Neural cell (in vitro differentiated cells): ENCODE measurements around the gene POLD1. TPM values are rescaled to one million over a fixed set of nuclear protein-coding genes. Genes with fewer than 3 reads are reported as not detected.

Experiments
- H2AFZ ChIP-seq: fragments of 200-600, 300-800 bp; sonication (generic), shearing (Covaris generic); 2 replicates; pipeline ENCODE4 v1.6.0; 2014; ENCODE audit warnings: low read depth, mild to moderate bottlenecking, antibody characterized with exemption, low read length, moderate library complexity
- H3F3A ChIP-seq: fragments of 200-600 bp; shearing (Covaris generic); 2 replicates; pipeline ENCODE4 v1.6.1; 2016; ENCODE audit warnings: mild to moderate bottlenecking, moderate library complexity, mixed read lengths, antibody characterized with exemption, low read length; ENCODE audit not compliant: insufficient read depth, poor library complexity, severe bottlenecking
- H3K27ac ChIP-seq: fragments of 200-600, 300-800 bp; sonication (generic), shearing (Covaris generic); 2 replicates; pipeline ENCODE4 v1.5.1; 2014; ENCODE audit warnings: mild to moderate bottlenecking, low read length, moderate library complexity
- H3K27me3 ChIP-seq: fragments of 300-800, 200-600 bp; sonication (generic), shearing (Covaris generic); 2 replicates; pipeline ENCODE4 v1.6.0; 2014; ENCODE audit warnings: mild to moderate bottlenecking, low read depth, low read length, moderate library complexity; ENCODE audit not compliant: insufficient read depth
- H3K36me3 ChIP-seq: fragments of 300-800, 200-600 bp; sonication (generic), shearing (Covaris generic); 2 replicates; pipeline ENCODE4 v1.5.1; 2014; ENCODE audit warnings: mild to moderate bottlenecking, antibody characterized with exemption, low read length, moderate library complexity; ENCODE audit not compliant: insufficient read depth
- H3K4me2 ChIP-seq: fragments of 300-800, 200-600 bp; sonication (generic), shearing (Covaris generic); 2 replicates; pipeline ENCODE4 v1.6.0; 2014; ENCODE audit warnings: mild to moderate bottlenecking, low read length
- H3K4me3 ChIP-seq: fragments of 300-800, 200-600 bp; sonication (generic), shearing (Covaris generic); 2 replicates; pipeline ENCODE4 v1.5.1; 2014; ENCODE audit warnings: mild to moderate bottlenecking, low read length, moderate library complexity
- H3K79me2 ChIP-seq: fragments of 200-600 bp; shearing (Covaris generic); replicated peaks from 2 replicates; pipeline ENCODE4 v1.6.0; 2014; ENCODE audit warnings: mild to moderate bottlenecking, low read length, moderate library complexity; ENCODE audit not compliant: insufficient read depth
- H3K9ac ChIP-seq: fragments of 300-800, 200-600 bp; sonication (generic), shearing (Covaris generic); 2 replicates; pipeline ENCODE4 v1.6.1; 2016; ENCODE audit warnings: mild to moderate bottlenecking, low read length, mixed read lengths
- H3K9me2 ChIP-seq: fragments of 200-600 bp; shearing (Covaris generic); 2 replicates; pipeline ENCODE4 v1.6.1; 2016; ENCODE audit warnings: mild to moderate bottlenecking, low read length, mixed read lengths; ENCODE audit not compliant: insufficient read depth
- H3K9me3 ChIP-seq: fragments of 200-600, 300-800 bp; sonication (generic), shearing (Covaris generic); 2 replicates; pipeline ENCODE4 v1.6.1; 2016; ENCODE audit warnings: mild to moderate bottlenecking, mixed run types, low read length, moderate library complexity, mixed read lengths
- H4K20me1 ChIP-seq: fragments of 200-600 bp; shearing (Covaris generic); 2 replicates; pipeline ENCODE4 v1.6.1; 2016; ENCODE audit warnings: mild to moderate bottlenecking, mixed run types; ENCODE audit not compliant: insufficient read depth
- CTCF ChIP-seq: fragments of 450-650 bp; IDR thresholded peaks from 2 replicates; pipeline ENCODE4 v1.5.1; 2014; ENCODE audit warnings: antibody characterized with exemption, mild to moderate bottlenecking, moderate library complexity; ENCODE audit not compliant: poor library complexity, severe bottlenecking
- EP300 ChIP-seq: fragments of 450-650 bp; conservative IDR thresholded peaks from 2 replicates; pipeline ENCODE4 v1.6.1; 2014; ENCODE audit warnings: antibody characterized with exemption, mild to moderate bottlenecking, moderate library complexity; ENCODE audit not compliant: poor library complexity, severe bottlenecking
- EZH2 ChIP-seq: fragments of 200-600, 300-800 bp; shearing (Covaris generic), sonication (generic); IDR thresholded peaks from 2 replicates; pipeline ENCODE4 v1.6.1; 2014; ENCODE audit warnings: antibody characterized with exemption, low read length, borderline replicate concordance, mild to moderate bottlenecking; ENCODE audit not compliant: insufficient read depth, poor library complexity, severe bottlenecking
- MXI1 ChIP-seq: fragments of 450-650 bp; conservative IDR thresholded peaks from 2 replicates; pipeline ENCODE4 v1.6.1; 2014; ENCODE audit warnings: antibody characterized with exemption, mild to moderate bottlenecking; ENCODE audit not compliant: poor library complexity, severe bottlenecking
- POLR2AphosphoS5 ChIP-seq: IDR thresholded peaks from 2 replicates; pipeline ENCODE4 v1.6.1; 2012
- RAD21 ChIP-seq: fragments of 450-650 bp; conservative IDR thresholded peaks from 2 replicates; pipeline ENCODE4 v1.6.1; 2014; ENCODE audit warnings: antibody characterized with exemption, mild to moderate bottlenecking, moderate library complexity
- REST ChIP-seq: IDR thresholded peaks from 2 replicates; pipeline ENCODE4 v1.6.1; 2012; ENCODE audit warnings: borderline replicate concordance
- SMC3 ChIP-seq: fragments of 450-650 bp; conservative IDR thresholded peaks from 2 replicates; pipeline ENCODE4 v1.6.1; 2014; ENCODE audit warnings: antibody characterized with exemption, mild to moderate bottlenecking, moderate library complexity; ENCODE audit not compliant: poor library complexity
- TAF1 ChIP-seq: IDR thresholded peaks from 2 replicates; pipeline ENCODE4 v1.6.1; 2012; ENCODE audit warnings: low read depth
- polyA plus RNA-seq: library from polyadenylated mRNA; depleted of rRNA; stranded (reverse); fragments of >200 nt; gene quantifications from 2 replicates; pipeline ENCODE4 v1.2.3, GENCODE V29; 2014

The POLD1 gene
- polyA plus RNA-seq, 1 donor from 2014 or later = 13.1 TPM

DNA sequence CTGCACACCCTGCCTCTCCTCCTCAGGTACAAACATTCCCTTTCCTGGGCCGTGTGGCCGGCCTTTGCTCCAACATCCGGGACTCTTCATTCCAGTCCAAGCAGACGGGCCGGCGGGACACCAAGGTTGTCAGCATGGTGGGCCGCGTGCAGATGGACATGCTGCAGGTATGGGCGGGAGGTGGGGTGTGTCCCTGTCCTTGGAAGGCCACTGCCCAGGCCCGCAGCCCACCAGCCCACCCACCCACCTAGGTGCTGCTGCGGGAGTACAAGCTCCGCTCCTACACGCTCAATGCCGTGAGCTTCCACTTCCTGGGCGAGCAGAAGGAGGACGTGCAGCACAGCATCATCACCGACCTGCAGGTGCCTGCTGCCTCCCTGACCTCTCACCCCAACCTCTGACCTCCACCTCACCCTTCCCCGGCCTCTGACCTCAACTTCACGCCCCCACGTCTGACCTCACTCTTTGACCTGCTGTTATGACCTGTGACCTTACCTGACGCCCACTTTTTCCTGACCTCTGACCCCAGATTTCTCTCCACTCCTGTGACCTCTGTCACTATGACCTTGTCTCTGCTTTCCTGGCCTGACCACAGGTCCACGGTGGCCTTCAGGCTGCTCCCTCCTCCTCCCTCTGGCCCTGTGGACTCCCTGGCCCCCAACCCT lies 22.1 kb downstream of the POLD1 start:
- Histone ChIP-seq H3K27ac (no peak overlapping the region), H3K9ac (no peak overlapping the region), H3K9me3 (no peaks in the 10 kb centered on the region), H2AFZ (no peak overlapping the region), H3K27me3 (no peaks in the 10 kb centered on the region), H3F3A (no peaks in the 10 kb centered on the region), H3K36me3 (no peaks in the 10 kb centered on the region), H3K4me3 (no peak overlapping the region), H3K79me2 (no peaks in the 10 kb centered on the region), H3K4me2 (no peak overlapping the region), H4K20me1 (no peaks in the 10 kb centered on the region), H3K9me2 (no peaks in the 10 kb centered on the region)
- TF ChIP-seq TAF1 = no peak
- TF ChIP-seq REST = no peak
- TF ChIP-seq CTCF = no peak
- TF ChIP-seq EZH2 = no peak
- TF ChIP-seq EP300 = no peak
- no peak for TF ChIP-seq RAD21
- TF ChIP-seq MXI1 = no peak
- no peak for TF ChIP-seq SMC3

DNA sequence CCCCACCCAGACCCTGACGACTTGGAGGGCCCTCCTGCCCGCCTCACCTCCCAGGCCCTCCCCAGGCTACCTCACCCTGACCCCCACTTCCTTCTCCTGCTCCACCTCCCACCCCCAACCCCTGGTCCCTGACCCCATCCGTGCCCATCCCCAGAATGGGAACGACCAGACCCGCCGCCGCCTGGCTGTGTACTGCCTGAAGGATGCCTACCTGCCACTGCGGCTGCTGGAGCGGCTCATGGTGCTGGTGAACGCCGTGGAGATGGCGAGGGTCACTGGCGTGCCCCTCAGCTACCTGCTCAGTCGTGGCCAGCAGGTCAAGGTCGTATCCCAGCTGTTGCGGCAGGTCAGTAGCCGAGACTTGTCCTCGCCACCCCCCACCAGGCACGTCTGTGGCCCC lies 22.7 kb downstream of the POLD1 start:
- H3K36me3 ChIP-seq = no peaks in the 10 kb centered on the region

More for the DNA sequence above, 22.7 kb downstream of the POLD1 start:
- Histone ChIP-seq H3K27ac (no peak overlapping the region), H3K27me3 (no peaks in the 10 kb centered on the region), H3K4me2 (no peak overlapping the region), H3K4me3 (no peak overlapping the region), H3K9ac (no peak overlapping the region), H2AFZ (no peak overlapping the region), H3K79me2 (no peaks in the 10 kb centered on the region), H3F3A (no peaks in the 10 kb centered on the region), H3K9me2 (no peaks in the 10 kb centered on the region), H3K9me3 (no peaks in the 10 kb centered on the region), H4K20me1 (no peaks in the 10 kb centered on the region)
- TF ChIP-seq POLR2AphosphoS5 (no peak), MXI1 (no peak), REST (no peak), EZH2 (no peak), EP300 (no peak), TAF1 (no peak), SMC3 (no peak), RAD21 (no peak), CTCF (no peak)
